HG03175 (cell line): ENCODE measurements around the gene NUP85.
A peak's percentile ranks its signal among the peaks of the same experiment; 100 is the strongest.
"Not testable (repeated sequence)": the region's sequence is repeated elsewhere in the genome, so short reads cannot be mapped to it uniquely, and the experiment has no call there.

Experiments used
- ATAC-seq: cut with Tn5 transposase; IDR thresholded peaks from one replicate; pipeline ENCODE4 v1.9.1; 2021; ENCODE audit warnings: mild to moderate bottlenecking, moderate library complexity; ENCODE audit not compliant: unreplicated experiment

Gene NUP85

GRCh38 chr17:75266316-75267152 is 61.1 kb downstream of the NUP85 start:
- no peak for ATAC-seq

- ATAC-seq: no peak
Measured at GRCh38 chr17:75267153-75267410, 61.6 kb downstream of the NUP85 start.

GRCh38 chr17:75267411-75268232 is 62.1 kb downstream of the NUP85 start:
- ATAC-seq: no peak

GRCh38 chr17:75269844-75270217 is 64.4 kb downstream of the NUP85 start:
- no peak for ATAC-seq

DNA sequence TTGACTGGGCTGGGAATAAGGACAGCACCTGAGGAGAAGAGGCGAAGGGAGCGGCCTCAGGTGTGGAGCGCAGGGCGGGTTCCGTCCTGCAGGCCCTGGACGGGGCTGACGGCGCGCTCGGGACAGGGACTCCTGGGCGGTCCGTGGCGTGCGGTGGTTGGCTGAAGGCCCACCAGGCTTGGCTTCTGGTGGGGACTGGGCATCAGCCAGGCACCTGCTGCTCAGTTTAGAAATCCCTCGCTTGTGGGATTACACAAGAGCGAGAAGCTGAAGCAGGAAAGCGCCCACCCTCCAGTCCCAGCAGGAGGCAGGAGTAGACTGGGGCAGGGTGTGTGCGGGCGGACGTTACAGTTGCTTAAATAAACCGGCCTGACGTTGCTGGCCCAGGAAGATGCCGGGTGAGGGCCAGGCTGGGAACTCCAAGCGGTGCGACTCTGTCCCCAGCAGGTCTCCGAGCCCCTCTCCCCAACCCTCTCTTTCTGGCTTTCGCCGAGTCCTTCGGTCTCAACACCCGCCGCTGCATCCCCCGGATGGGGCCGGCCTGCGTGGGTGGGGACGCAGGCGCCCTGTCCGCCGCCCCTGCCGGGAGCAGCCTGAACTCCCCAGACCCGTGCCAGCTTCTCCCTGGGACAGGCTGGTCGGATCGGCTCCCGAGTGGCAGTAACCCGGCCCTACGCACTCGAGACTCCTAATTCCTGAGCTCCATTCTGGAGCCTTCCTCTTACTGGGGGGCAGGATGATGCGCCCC is 64.9 kb downstream of the NUP85 start:
- ATAC-seq: peak; percentile 46

- no peak for ATAC-seq
Measured at GRCh38 chr17:75270966-75271232, 65.4 kb downstream of the NUP85 start, which contains the start of gene MIF4GD. Gene MIF4GD (minus strand): TSS chr17:75271231. CDS start chr17:75270195, 1,036 bp downstream.

- peak; percentile 79 for ATAC-seq
Measured at GRCh38 chr17:75271233-75271954, 65.9 kb downstream of the NUP85 start.

GRCh38 chr17:75271955-75272847 is 66.7 kb downstream of the NUP85 start:
- no peak for ATAC-seq

DNA sequence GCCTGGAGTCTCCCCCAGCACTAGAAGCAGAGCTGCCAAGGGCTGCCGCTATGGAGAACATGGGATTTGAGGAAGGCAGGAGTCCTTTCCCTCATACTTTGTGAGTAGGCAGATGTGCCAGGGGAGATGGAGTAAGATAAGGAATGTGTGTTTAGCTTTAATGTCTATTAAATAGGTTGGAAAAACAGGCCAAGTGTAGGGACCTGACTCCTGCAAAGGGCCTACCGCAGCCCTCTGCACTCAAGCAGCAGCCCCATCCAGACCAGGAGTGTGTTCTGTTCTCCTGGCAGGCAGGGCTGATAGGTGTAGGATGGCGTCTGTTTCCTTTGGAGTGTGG is 67.3 kb downstream of the NUP85 start:
- ATAC-seq: no peak

- ATAC-seq: no peak
Measured at GRCh38 chr17:75273977-75274708, 68.7 kb downstream of the NUP85 start.

- ATAC-seq: no peak
Measured at GRCh38 chr17:75277664-75278071, 72.2 kb downstream of the NUP85 start.

DNA sequence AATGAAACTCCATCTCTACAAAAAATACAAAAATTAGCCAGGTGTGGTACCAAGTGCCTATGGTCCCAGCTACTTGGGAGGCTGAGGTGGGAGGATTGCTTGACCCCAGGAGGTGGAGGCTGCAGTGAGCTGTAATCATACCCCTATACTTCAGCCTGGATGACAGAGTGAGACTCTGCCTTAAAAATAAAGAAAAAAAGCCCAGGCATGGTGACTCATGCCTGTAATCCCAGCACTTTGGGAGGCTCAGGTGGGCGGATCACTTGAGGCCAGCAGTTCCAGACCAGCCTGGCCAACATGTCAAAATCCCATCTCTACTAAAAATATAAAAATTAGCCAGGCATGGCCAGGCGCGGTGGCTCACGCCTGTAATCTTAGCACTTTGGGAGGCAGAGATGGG is 74.7 kb downstream of the NUP85 start:
- not testable (repeated sequence) for ATAC-seq

DNA sequence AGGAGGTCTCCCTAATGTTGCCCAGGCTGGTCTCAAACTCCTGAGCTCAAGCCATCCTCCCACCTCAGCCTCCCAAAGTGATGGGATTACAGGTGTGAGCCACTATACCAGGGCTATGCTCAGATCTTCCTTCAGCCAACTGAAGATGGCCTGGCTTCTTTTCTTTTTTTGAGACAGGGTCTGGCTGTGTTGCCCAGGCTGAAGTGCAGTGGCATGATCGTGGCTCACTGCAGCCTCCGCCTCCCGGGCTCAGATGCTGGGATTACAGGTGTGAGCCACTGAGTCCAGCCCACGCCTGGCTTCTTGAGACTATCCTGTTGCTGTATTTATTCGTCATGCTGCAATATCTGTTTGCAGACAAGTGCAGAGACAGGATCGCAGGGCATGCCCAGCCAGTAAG is 79.6 kb downstream of the NUP85 start:
- ATAC-seq: no peak
